ENCODE results near the gene ARSB.

Gene ARSB

DNA sequence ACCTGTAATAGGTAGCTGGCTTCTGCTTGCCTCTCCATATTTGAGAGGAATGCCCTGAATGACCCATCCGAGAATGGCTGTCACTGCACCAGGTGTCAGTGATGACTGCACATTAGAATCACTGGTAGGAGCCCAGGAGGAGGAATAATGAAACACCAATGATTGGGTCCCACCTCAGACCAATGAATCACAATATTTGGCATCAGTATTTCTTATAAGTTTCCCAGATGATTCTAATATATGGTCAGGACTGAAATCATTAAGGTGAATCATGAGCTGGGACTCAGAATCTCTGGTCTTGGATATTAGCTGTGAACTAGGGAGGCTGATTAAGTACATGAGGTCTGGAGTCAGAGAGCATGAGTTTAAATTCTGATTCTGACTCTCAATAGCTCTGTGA, 23.4 kb downstream of the ARSB start:
- Histone ChIP-seq H3K27me3 (ENCODE audit: insufficient read depth, low read depth, severe bottlenecking) (no peaks in the 10 kb centered on the region), H3K9me3 (ENCODE audit: severe bottlenecking) (no peaks in the 10 kb centered on the region), H3K4me3 (ENCODE audit: low read depth, low read length) (no peak overlapping the region), H3K36me3 (no peaks in the 10 kb centered on the region), H3K27ac (no peak overlapping the region)
- no peak for DNase-seq
- TF ChIP-seq, protein P1, sequence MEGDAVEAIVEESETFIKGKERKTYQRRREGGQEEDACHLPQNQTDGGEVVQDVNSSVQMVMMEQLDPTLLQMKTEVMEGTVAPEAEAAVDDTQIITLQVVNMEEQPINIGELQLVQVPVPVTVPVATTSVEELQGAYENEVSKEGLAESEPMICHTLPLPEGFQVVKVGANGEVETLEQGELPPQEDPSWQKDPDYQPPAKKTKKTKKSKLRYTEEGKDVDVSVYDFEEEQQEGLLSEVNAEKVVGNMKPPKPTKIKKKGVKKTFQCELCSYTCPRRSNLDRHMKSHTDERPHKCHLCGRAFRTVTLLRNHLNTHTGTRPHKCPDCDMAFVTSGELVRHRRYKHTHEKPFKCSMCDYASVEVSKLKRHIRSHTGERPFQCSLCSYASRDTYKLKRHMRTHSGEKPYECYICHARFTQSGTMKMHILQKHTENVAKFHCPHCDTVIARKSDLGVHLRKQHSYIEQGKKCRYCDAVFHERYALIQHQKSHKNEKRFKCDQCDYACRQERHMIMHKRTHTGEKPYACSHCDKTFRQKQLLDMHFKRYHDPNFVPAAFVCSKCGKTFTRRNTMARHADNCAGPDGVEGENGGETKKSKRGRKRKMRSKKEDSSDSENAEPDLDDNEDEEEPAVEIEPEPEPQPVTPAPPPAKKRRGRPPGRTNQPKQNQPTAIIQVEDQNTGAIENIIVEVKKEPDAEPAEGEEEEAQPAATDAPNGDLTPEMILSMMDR (IDR thresholded peaks at IDR 0.05; ENCODE audit: low read depth, low read length) = no peak

DNA sequence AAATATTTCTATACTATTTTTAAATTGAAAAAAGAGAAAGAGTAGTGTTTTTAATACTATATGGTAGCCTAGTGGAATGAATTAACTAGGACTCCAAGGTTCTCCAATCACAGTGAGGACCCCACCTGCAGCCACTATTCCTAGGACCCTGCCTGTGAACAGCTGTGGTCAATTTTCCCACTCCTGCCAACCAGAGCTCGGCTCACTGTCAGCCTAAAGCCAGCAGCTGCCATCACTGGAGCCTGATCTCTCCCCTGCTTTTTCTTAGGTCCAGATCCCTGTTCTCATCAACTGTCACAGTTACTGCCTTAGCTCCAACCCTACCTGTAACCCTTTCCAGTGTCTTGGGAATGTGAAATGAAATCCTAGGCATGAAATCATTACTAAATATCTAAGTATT, 25.3 kb downstream of the ARSB start:
- DNase-seq = no peak
- H3K27ac ChIP-seq = no peak overlapping the region
- no peaks in the 10 kb centered on the region for H3K27me3 ChIP-seq (ENCODE audit: insufficient read depth, low read depth, severe bottlenecking)
- TF ChIP-seq, protein P1 (IDR thresholded peaks at IDR 0.05; ENCODE audit: low read depth, low read length) = no peak
- no peaks in the 10 kb centered on the region for H3K9me3 ChIP-seq (ENCODE audit: severe bottlenecking)
- no peaks in the 10 kb centered on the region for H3K36me3 ChIP-seq
- H3K4me3 ChIP-seq (ENCODE audit: low read depth, low read length) = no peak overlapping the region

DNA sequence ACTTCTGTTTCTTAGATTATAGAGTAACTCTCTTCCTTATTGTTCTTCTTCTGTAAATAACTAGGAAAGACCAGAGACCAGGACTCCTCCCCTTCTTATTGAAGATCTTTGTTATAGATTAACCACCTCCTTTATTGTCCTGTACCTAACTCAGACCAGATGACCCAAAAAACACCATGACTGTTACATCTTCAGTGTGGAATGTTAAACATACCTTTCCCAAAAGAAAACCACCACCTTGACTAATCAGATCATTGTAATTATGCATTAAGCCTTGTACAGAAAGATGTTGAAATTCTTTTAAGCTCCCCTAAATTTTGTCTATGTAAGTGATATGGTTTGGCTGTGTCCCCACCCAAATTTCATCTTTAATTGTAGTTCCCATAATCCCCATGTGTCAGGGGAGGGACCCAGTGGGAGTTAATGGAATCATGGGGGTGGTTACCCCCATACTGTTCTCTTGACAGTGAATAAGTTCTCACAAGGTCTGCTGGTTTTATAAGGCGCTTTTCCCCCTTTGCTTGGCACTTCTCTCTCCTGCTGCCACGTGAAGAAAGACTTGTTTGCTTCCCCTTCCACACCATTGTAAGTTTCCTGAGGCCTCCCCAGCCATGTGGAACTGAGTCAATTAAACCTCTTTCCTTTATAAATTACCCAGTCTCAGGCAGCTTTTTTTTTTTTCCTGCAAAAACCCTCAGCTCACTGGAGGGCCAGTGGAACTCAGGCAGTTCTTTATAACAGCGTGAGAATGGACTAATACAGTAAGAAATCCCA, 26.3 kb downstream of the ARSB start:
- TF ChIP-seq, protein P1 (IDR thresholded peaks at IDR 0.05; ENCODE audit: low read depth, low read length) = no peak
- no peak for DNase-seq
- no peaks in the 10 kb centered on the region for H3K9me3 ChIP-seq (ENCODE audit: severe bottlenecking)
- H3K36me3 ChIP-seq = no peaks in the 10 kb centered on the region
- no peak overlapping the region for H3K27ac ChIP-seq
- no peak overlapping the region for H3K4me3 ChIP-seq (ENCODE audit: low read depth, low read length)
- H3K27me3 ChIP-seq (ENCODE audit: insufficient read depth, low read depth, severe bottlenecking) = no peaks in the 10 kb centered on the region

DNA sequence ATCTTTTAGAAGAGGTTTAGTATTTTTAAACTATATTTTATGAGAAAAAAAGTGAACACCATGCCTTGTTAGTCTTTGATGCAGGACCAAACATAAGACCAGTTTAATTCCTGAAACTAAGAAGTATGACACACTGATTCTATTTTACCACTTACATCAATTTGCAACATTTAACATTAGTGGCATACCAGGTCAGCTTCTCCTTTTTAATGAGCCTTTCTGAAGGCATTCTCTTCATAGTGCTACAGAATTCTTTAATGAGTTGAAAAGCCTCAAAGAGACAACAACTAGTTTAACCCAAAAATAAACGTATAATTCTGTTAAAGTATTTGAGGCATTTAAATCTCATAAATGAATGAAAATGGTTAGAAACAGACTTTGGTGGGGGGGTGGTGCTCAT, 28.2 kb downstream of the ARSB start:
- DNase-seq = no peak

DNA sequence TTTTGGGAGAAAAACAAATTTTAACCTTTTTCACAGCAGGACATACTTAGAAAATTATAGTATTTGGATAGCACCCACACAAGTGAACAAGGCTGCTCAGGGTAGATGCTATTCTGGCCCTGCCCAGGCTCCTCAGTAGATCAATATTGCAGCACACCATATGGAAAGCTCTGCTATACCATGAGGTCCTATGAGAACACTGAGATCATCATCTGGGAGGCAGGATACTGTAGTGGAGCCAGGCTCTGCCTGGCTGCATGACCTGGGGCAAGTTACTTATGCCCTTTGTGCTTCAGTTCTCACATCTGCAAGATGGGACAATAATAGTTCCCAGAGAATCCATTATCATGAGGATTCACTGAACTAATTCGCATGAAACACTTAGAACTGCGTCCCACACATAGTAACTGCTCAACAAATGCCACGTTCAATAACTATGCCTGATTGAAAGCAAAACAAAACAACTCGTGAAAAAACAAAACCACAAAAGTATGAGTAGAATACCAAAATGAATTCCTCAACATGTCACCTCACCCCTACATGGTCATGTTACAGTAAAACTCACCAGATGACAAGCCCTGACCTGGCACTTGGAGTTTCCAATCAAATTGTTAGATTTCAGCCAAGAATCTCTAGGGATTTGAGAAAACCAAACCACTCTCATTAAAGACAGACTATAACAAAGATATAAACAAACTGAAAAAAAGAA, 31.9 kb downstream of the ARSB start:
- DNase-seq = no peak

More for the DNA sequence above, 28.2 kb downstream of the ARSB start:
- Histone ChIP-seq H3K4me3 (ENCODE audit: low read depth, low read length) (no peak overlapping the region), H3K27ac (no peak overlapping the region), H3K27me3 (ENCODE audit: insufficient read depth, low read depth, severe bottlenecking) (no peaks in the 10 kb centered on the region), H3K36me3 (no peaks in the 10 kb centered on the region), H3K9me3 (ENCODE audit: severe bottlenecking) (no peaks in the 10 kb centered on the region)
- TF ChIP-seq, protein P1 (IDR thresholded peaks at IDR 0.05; ENCODE audit: low read depth, low read length) = no peak

More for the DNA sequence above, 31.9 kb downstream of the ARSB start:
- Histone ChIP-seq H3K4me3 (ENCODE audit: low read depth, low read length) (no peak overlapping the region), H3K36me3 (no peaks in the 10 kb centered on the region), H3K27me3 (ENCODE audit: insufficient read depth, low read depth, severe bottlenecking) (no peaks in the 10 kb centered on the region), H3K27ac (no peak overlapping the region), H3K9me3 (ENCODE audit: severe bottlenecking) (no peaks in the 10 kb centered on the region)
- TF ChIP-seq, protein P1 (IDR thresholded peaks at IDR 0.05; ENCODE audit: low read depth, low read length) = no peak

All from WERI-Rb-1 (cell line).